NT2/D1 (cell line): ENCODE data around the gene CCDC117.
"Not testable (repeated sequence)": the region's sequence is repeated elsewhere in the genome, so short reads cannot be mapped to it uniquely, and the experiment has no call there.

ENCODE experiments used
- DNase-seq: peaks from one replicate; pipeline ENCODE4 v3.0.0-alpha.2; 2011; ENCODE audit warnings: low read depth, low spot score
- H3K27me3 ChIP-seq: 2 replicates; pipeline ENCODE4 v1.6.0; 2011; ENCODE audit warnings: mild to moderate bottlenecking; ENCODE audit not compliant: insufficient read length, insufficient read depth
- H3K36me3 ChIP-seq: 2 replicates; pipeline ENCODE4 v1.6.1; 2011; ENCODE audit warnings: mild to moderate bottlenecking, low read length, mixed read lengths; ENCODE audit not compliant: insufficient read depth, insufficient read length
- H3K4me1 ChIP-seq: 2 replicates; pipeline ENCODE4 v1.5.1; 2011; ENCODE audit not compliant: insufficient read depth, insufficient read length
- H3K4me3 ChIP-seq: 2 replicates; pipeline ENCODE4 v1.5.1; 2011; ENCODE audit warnings: low read depth; ENCODE audit not compliant: insufficient read length
- H3K9ac ChIP-seq: 2 replicates; pipeline ENCODE4 v1.6.0; 2011; ENCODE audit warnings: low read depth; ENCODE audit not compliant: insufficient read length
- H3K9me3 ChIP-seq: 2 replicates; pipeline ENCODE4 v1.5.1; 2011; ENCODE audit warnings: mild to moderate bottlenecking, low read length; ENCODE audit not compliant: insufficient read depth
- SUZ12 ChIP-seq: IDR thresholded peaks from 2 replicates; pipeline ENCODE4 v1.6.1; 2011; ENCODE audit not compliant: insufficient read length, insufficient read depth; ENCODE audit errors: extremely low read depth
- YY1 ChIP-seq: IDR thresholded peaks from 2 replicates; pipeline ENCODE4 v1.6.1; 2011; ENCODE audit not compliant: insufficient read length, insufficient read depth
- ZNF274 ChIP-seq: IDR thresholded peaks from 2 replicates; pipeline ENCODE4 v1.6.1; 2011; ENCODE audit warnings: mild to moderate bottlenecking, low read depth, low read length

Gene CCDC117

GRCh38 chr22:28800308-28801041 lies 28.0 kb downstream of the CCDC117 start, which contains the start of gene XBP1:
Gene XBP1 (minus strand): TSS chr22:28800569.
- peak within 1 kb of the TSS; percentile 68 for H3K4me3 ChIP-seq
- no peak for TF ChIP-seq YY1
- no peak for TF ChIP-seq ZNF274
- no peak for TF ChIP-seq SUZ12
- H3K9me3 ChIP-seq: no peaks in the 10 kb centered on the region
- peak within 1 kb of the TSS; percentile 79 for H3K9ac ChIP-seq
- no peaks in the 10 kb centered on the region for H3K4me1 ChIP-seq
- peak; percentile 77 for DNase-seq
- H3K27me3 ChIP-seq: no peaks in the 10 kb centered on the region
- peaks cover 34% of the 10 kb centered on the region for H3K36me3 ChIP-seq

GRCh38 chr22:28801845-28802594 lies 29.5 kb downstream of the CCDC117 start:
- Histone ChIP-seq H3K36me3 (peaks cover 19% of the 10 kb centered on the region), H3K4me3 (no peak overlapping the region), H3K9ac (peak overlapping the region; percentile 4), H3K9me3 (no peaks in the 10 kb centered on the region), H3K27me3 (no peaks in the 10 kb centered on the region), H3K4me1 (no peaks in the 10 kb centered on the region)
- TF ChIP-seq YY1: no peak
- no peak for TF ChIP-seq ZNF274
- TF ChIP-seq SUZ12: no peak
- no peak for DNase-seq

DNA sequence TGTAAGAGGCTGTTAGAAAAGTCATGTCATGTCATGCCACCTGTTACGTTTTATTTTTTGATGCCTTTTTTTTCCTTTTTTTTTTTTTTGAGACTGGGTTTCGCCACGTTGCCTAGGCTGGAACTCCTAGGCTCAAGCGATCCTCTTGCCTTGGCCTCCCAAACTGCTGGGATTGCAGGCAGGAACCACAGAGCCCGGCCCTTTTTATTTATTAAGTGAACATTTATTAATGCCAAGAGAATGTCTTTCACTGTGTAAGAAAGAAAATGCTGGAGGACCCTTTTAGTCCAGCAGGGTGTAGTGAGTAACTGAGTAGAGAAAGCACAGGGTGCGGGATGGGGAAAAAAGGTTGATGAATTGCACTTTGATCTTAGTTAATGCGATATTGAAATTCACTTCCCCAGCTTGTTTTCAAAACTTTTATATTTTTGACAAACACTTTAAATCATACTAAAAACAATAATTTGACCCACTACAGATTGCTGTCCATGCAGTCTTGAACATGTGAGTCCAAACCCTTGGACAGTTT lies 30.2 kb downstream of the CCDC117 start:
- Histone ChIP-seq H3K9me3 (no peaks in the 10 kb centered on the region), H3K27me3 (no peaks in the 10 kb centered on the region), H3K4me3 (no peak overlapping the region), H3K36me3 (peaks cover 13% of the 10 kb centered on the region), H3K9ac (no peak overlapping the region), H3K4me1 (no peaks in the 10 kb centered on the region)
- DNase-seq: no peak
- TF ChIP-seq YY1 (no peak), SUZ12 (no peak), ZNF274 (no peak)

DNA sequence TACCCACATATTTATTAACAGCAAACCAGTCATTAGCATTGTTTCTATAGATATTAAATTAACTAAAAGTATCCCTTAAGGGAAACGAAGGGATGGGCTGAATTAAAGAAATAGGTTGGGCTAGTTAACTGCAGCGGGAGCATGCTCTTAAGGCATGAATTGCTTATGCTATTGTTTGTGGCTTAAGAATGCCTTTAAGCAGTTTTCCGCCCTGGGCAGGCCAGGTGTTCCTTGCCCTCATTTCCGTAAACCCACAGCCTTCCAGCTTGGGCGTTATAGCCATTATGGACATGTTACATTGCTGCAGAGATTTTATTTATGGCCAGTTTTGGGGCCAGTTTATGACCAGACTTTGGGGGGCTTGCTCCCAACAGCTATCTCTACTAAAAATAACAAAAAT lies 32.9 kb downstream of the CCDC117 start:
- H3K36me3 ChIP-seq: not testable (repeated sequence)

DNA sequence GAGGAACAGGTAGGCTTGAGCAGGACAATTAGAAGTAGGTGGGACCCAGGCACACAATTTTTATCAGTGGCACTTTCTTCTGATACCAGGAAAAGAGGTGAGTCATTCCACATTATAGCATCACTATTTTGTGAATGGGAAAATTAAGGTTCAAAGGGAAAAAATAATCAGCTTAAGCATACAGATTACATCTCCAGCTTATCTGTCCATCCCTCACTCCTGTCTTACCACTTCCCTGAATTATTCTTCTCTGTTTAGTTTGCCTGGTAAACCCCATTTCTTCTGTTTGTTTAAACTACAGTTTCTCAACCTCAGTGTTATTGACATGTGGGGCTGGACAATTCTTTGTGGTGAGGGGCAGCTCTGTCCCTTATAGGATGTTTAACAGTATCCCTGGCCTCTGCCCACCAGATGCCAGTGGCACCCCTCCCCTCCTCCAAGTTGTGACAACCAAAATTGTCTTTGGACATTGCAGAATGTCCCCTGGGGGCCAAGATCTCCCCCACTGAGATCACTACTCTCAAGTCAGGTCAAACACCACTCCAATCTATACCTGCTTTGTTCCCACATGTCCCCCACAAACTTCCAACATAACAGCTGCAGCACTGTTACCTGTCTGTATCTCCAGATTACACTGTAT lies 36.3 kb downstream of the CCDC117 start:
- TF ChIP-seq YY1 (no peak), SUZ12 (no peak), ZNF274 (no peak)
- no peak for DNase-seq
- Histone ChIP-seq H3K36me3 (no peaks in the 10 kb centered on the region), H3K4me1 (no peaks in the 10 kb centered on the region), H3K27me3 (no peaks in the 10 kb centered on the region), H3K9ac (no peak overlapping the region), H3K9me3 (no peaks in the 10 kb centered on the region), H3K4me3 (no peak overlapping the region)

More for the DNA sequence above, 32.9 kb downstream of the CCDC117 start:
- DNase-seq, H3K27me3 ChIP-seq, H3K9ac ChIP-seq, H3K4me1 ChIP-seq, H3K9me3 ChIP-seq, H3K4me3 ChIP-seq: not testable (repeated sequence)

GRCh38 chr22:28810821-28811491 lies 38.5 kb downstream of the CCDC117 start:
- no peak overlapping the region for H3K4me3 ChIP-seq
- no peaks in the 10 kb centered on the region for H3K27me3 ChIP-seq
- TF ChIP-seq SUZ12 (no peak), YY1 (no peak), ZNF274 (no peak)
- no peak for DNase-seq
- H3K9me3 ChIP-seq: no peaks in the 10 kb centered on the region
- H3K36me3 ChIP-seq: no peaks in the 10 kb centered on the region
- H3K9ac ChIP-seq: no peak overlapping the region
- H3K4me1 ChIP-seq: no peaks in the 10 kb centered on the region

DNA sequence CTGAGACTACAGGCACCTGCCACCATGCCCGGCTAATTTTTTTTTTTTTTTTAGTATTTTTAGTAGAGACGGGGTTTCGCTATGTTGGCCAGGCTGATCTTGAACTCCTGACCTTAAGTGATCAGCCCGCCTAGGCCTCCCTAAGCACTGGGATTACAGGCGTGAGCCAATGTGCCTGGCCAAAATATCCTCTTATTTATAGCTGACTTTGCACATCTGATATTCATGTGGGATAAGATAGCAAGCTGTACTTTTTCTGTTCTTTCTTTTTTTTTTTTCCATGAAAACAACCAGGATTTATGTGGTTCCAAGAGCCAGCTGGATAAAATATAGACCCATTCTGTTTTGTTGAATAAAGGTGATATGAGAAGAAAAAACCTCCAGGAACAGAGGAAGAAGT lies 40.0 kb downstream of the CCDC117 start:
- Histone ChIP-seq H3K9ac (no peak overlapping the region), H3K36me3 (no peaks in the 10 kb centered on the region), H3K27me3 (no peaks in the 10 kb centered on the region), H3K4me1 (no peaks in the 10 kb centered on the region), H3K9me3 (no peaks in the 10 kb centered on the region), H3K4me3 (no peak overlapping the region)
- no peak for DNase-seq
- TF ChIP-seq ZNF274 (no peak), SUZ12 (no peak), YY1 (no peak)
